ENCODE data around the gene SRSF4. TPM values are rescaled to one million over a fixed set of nuclear protein-coding genes. Genes with fewer than 3 reads are reported as not detected.

SRSF4 gene
- total RNA-seq, 1 donor from 2014 or later, result 85.3 TPM

- Mint-ChIP-seq H3K27me3 (no peaks in the 10 kb centered on the region), H3K27ac (peak overlapping the region; percentile 5), H3K4me3 (no peak overlapping the region), H3K9me3 (no peaks in the 10 kb centered on the region), H3K36me3 (peaks cover 10% of the 10 kb centered on the region), H3K4me1 (ENCODE audit: unreplicated experiment) (no peaks in the 10 kb centered on the region)
- no peak for DNase-seq (ENCODE audit: extremely low spot score, unreplicated experiment)
- TF ChIP-seq CTCF (conservative IDR thresholded peaks at IDR 0.05), result no peak
Measured at GRCh38 chr1:29208442-29208841, 26.7 kb upstream of the SRSF4 start.

DNA sequence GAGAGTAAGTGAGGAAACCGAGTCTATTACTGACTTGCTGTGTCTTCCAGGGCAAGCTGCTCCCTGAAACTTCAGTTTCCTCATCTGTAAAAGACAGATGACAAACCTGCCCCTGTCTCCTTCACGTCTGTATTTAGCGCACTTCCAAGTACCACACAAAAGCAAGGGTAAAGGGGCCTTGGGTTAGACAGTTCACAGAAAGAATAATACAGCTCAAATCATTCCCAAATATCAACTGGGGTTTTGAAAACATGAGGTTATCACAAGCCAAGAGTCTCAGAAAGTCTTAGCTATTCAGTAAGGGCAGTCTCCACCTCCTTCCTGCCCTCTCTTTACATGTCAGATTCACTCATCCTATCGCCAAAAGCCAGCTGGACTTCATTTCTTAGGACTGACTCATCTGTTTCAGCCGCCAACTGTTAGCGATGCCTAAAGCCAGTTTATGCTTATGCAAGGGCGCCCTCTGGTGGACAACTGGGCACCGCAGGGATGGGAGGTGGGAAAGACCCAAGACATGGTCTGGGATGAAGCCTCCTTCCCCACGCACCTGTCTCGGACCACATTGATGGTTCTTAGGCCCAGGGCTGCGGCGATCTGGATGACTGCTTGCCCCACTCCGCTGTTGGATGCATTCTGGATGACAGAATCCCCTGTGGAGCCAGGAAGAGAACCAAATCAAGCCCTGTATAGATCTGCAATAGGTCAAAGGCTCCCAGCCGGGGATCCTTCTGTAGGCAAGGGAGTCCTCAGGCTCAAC is 21.1 kb upstream of the SRSF4 start:
- peaks cover 4% of the 10 kb centered on the region for H3K36me3 Mint-ChIP-seq
- H3K27me3 Mint-ChIP-seq, result no peaks in the 10 kb centered on the region
- peak overlapping the region; percentile 61 for H3K4me3 Mint-ChIP-seq
- H3K9me3 Mint-ChIP-seq, result no peaks in the 10 kb centered on the region
- peak; percentile 93 for DNase-seq (ENCODE audit: extremely low spot score, unreplicated experiment)
- H3K27ac Mint-ChIP-seq, result peak overlapping the region; percentile 97
- H3K4me1 Mint-ChIP-seq (ENCODE audit: unreplicated experiment), result peaks cover 8% of the 10 kb centered on the region
- TF ChIP-seq CTCF (conservative IDR thresholded peaks at IDR 0.05), result peak; percentile 98

DNA sequence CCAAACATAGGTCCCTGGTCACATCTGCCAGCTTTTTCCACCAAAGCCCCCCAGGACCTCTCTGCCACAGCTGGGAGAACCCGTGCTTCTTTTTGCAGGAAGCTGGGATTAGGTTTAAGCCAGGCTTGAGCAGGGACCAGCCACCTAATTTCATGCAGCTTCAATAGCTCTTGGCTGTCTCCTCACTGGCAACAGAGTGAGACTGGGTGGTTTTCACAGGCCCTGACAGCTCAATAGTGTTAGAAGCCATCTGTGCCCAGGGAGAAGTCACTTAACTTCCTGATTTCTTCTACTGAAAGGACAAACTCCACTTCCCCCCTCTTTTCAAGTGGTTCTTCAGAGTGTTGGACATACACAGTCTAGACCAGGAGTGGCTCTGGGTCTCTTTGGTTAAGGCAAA is 20.4 kb upstream of the SRSF4 start:
- no peaks in the 10 kb centered on the region for H3K9me3 Mint-ChIP-seq
- TF ChIP-seq CTCF (conservative IDR thresholded peaks at IDR 0.05), result no peak
- H3K36me3 Mint-ChIP-seq, result peaks cover 8% of the 10 kb centered on the region
- H3K4me1 Mint-ChIP-seq (ENCODE audit: unreplicated experiment), result peaks cover 8% of the 10 kb centered on the region
- no peak overlapping the region for H3K4me3 Mint-ChIP-seq
- peak overlapping the region; percentile 97 for H3K27ac Mint-ChIP-seq
- no peak for DNase-seq (ENCODE audit: extremely low spot score, unreplicated experiment)
- no peaks in the 10 kb centered on the region for H3K27me3 Mint-ChIP-seq

DNA sequence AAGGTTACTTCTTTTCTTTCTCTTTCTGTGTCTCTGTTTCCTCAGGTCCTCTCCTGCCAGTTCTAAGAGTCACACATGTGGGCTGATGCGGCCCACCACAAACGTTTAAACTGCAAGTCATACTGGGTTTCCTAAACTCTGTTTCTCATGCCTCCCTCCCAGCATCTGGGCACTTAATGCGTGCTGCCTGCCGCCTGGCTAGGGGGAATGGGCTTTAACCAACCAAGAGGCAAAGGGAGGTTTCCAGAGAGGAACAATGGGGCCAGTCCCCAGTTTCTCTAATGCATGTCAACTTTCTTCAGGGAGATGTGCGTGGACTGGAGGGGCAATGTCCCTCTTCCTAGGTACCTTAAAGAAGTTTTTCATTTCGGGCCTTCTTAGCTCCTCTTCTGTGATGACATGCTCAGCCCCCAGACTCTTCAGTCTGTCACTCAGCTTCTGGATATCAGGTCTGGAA is 19.9 kb upstream of the SRSF4 start:
- Mint-ChIP-seq H3K4me3 (no peak overlapping the region), H3K27me3 (no peaks in the 10 kb centered on the region), H3K4me1 (ENCODE audit: unreplicated experiment) (peaks cover 8% of the 10 kb centered on the region), H3K9me3 (no peaks in the 10 kb centered on the region), H3K36me3 (peaks cover 8% of the 10 kb centered on the region), H3K27ac (no peak overlapping the region)
- TF ChIP-seq CTCF (conservative IDR thresholded peaks at IDR 0.05), result no peak
- DNase-seq (ENCODE audit: extremely low spot score, unreplicated experiment), result no peak

GRCh38 chr1:29200906-29201594 is 19.4 kb upstream of the SRSF4 start:
- Mint-ChIP-seq H3K27ac (peak overlapping the region; percentile 9), H3K4me1 (ENCODE audit: unreplicated experiment) (peaks cover 8% of the 10 kb centered on the region), H3K36me3 (peaks cover 8% of the 10 kb centered on the region), H3K9me3 (no peaks in the 10 kb centered on the region), H3K4me3 (no peak overlapping the region), H3K27me3 (no peaks in the 10 kb centered on the region)
- TF ChIP-seq CTCF (conservative IDR thresholded peaks at IDR 0.05), result no peak
- no peak for DNase-seq (ENCODE audit: extremely low spot score, unreplicated experiment)
